Ascending aorta (tissue), 2 donors: ENCODE measurements around the gene ZBTB22. TPM values are rescaled to one million over a fixed set of nuclear protein-coding genes. Genes with fewer than 3 reads are reported as not detected.
A peak's percentile ranks its signal among the peaks of the same experiment; 100 is the strongest.

Experiments used
- DNase-seq, 2 donors: peaks; one replicate each; pipeline ENCODE4 v3.0.0-alpha.2; 2019; ENCODE audit warnings: low spot score in 2 of 2
- H3K27ac ChIP-seq, 2 donors: fragments of 200-600 bp; sonication (generic); one replicate each; pipeline ENCODE4 v1.5.1; 2016 to 2017; ENCODE audit warnings: mild to moderate bottlenecking in 1 of 2
- H3K27me3 ChIP-seq: fragments of 200-600 bp; sonication (generic); one replicate; pipeline ENCODE4 v1.5.1; 2017
- H3K36me3 ChIP-seq, 2 donors: fragments of 200-600 bp; sonication (generic); one replicate each; pipeline ENCODE4 v1.5.1; 2016
- H3K4me1 ChIP-seq, 2 donors: fragments of 200-600 bp; sonication (generic); one replicate each; pipeline ENCODE4 v1.5.1; 2016 to 2017; ENCODE audit warnings: mild to moderate bottlenecking in 1 of 2
- H3K4me3 ChIP-seq, 2 donors: fragments of 200-600 bp; sonication (generic); one replicate each; pipeline ENCODE4 v1.5.1; 2016 to 2017; ENCODE audit warnings: mild to moderate bottlenecking in 1 of 2
- H3K9me3 ChIP-seq, 2 donors: fragments of 200-600 bp; sonication (generic); one replicate each; pipeline ENCODE4 v1.5.1; 2016
- CTCF ChIP-seq, 3 experiments: fragments of 200-600 bp in 2 of 3; fragments of 450-650 bp in 1 of 3; sonication (generic) in 2 of 3; IDR thresholded peaks; one replicate each; pipeline ENCODE4 v1.5.1; 2016 to 2019; ENCODE audit warnings: antibody characterized with exemption in 3 of 3, mild to moderate bottlenecking in 1 of 3, moderate library complexity in 1 of 3
- intact Hi-C: fragments of 100-400 bp; cut with DNase I; formaldehyde crosslinking; loops from one replicate; pipeline ENCODE4 v1.15.1; 2023
- total RNA-seq: library from RNA; depleted of rRNA; stranded (reverse); fragments of >200 nt; gene quantifications from one replicate; pipeline ENCODE4 v1.1.0, GENCODE V29; 2016

ZBTB22 gene
- total RNA-seq, 1 donor from 2014 or later: 35.5 TPM

DNA sequence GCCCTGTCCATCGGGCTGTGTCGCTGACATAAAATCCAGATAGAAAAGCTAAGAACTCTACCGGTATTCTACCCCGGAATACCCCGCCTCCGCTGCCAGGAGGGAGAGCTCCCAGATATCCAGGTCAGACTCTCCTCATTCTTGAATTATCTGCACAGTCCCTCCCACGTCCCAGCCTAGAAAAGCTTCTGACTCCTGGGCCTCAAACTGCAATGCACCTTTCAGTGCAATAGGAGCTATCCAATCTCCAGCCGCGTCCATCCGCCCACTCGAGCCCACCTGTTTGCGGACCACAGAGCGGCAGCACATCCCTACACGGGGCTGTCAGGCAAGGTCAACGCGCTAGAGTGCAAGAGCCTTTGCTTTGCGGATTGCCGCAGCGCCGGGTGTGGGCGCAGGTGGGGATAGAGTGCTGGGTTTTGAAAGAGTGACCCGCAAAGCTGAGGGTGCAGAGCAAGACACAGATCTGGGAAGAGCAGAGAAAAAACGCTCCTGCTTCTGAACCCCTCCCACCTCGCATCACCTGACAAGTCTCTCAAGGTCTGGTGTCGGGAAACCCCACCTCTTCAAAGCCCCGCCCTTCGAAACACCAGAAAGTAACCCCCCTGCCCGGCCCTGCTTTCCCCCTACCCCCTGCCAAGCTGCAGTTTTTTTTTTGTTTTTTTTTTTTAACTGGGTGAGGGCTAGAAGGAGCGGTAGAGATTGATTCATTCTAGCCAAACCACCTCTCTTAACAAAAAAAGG is 5.0 kb downstream of the ZBTB22 start:
- Histone ChIP-seq H3K36me3 (peaks cover 5% of the 10 kb centered on the region in 2 donors), H3K27ac (peak overlapping the region; percentile 87 to 97)

GRCh38 chr6:33306356-33306755 is 11.2 kb downstream of the ZBTB22 start:
- Histone ChIP-seq H3K36me3 (peaks cover 29 to 31% of the 10 kb centered on the region in 2 donors), H3K4me1 (no peaks in the 10 kb centered on the region), H3K27ac (no peak overlapping the region), H3K27me3 (no peaks in the 10 kb centered on the region), H3K9me3 (no peaks in the 10 kb centered on the region), H3K4me3 (no peak overlapping the region)
- no peak for DNase-seq
- intact Hi-C loops: no loop called here
- no peak for TF ChIP-seq CTCF (IDR thresholded peaks at IDR 0.05)

More for the DNA sequence above, 5.0 kb downstream of the ZBTB22 start:
- TF ChIP-seq CTCF (IDR thresholded peaks at IDR 0.05): no peak
- peak in 1 of 2 donors; percentile 82 for DNase-seq
- H3K9me3 ChIP-seq: no peaks in the 10 kb centered on the region
- peak overlapping the region; percentile 60 to 82 for H3K4me3 ChIP-seq
- intact Hi-C loops: loop anchor here (2.0 to 10.0 kb wide), 2 partner anchors 14 to 1648 kb away; partner anchors contain the start of genes C6orf47, CSNK2B, GPANK1 and LY6G5B
- peaks cover 0 to 24% of the 10 kb centered on the region in 2 donors for H3K4me1 ChIP-seq
- H3K27me3 ChIP-seq: no peaks in the 10 kb centered on the region

GRCh38 chr6:33305052-33305451 is 12.5 kb downstream of the ZBTB22 start:
- DNase-seq: no peak
- H3K27me3 ChIP-seq: no peaks in the 10 kb centered on the region
- H3K27ac ChIP-seq: no peak overlapping the region
- H3K4me3 ChIP-seq: no peak overlapping the region
- peaks cover 0 to 7% of the 10 kb centered on the region in 2 donors for H3K4me1 ChIP-seq
- no peak for TF ChIP-seq CTCF (IDR thresholded peaks at IDR 0.05)
- intact Hi-C loops: no loop called here
- H3K36me3 ChIP-seq: peaks cover 23 to 31% of the 10 kb centered on the region in 2 donors
- H3K9me3 ChIP-seq: no peaks in the 10 kb centered on the region

DNA sequence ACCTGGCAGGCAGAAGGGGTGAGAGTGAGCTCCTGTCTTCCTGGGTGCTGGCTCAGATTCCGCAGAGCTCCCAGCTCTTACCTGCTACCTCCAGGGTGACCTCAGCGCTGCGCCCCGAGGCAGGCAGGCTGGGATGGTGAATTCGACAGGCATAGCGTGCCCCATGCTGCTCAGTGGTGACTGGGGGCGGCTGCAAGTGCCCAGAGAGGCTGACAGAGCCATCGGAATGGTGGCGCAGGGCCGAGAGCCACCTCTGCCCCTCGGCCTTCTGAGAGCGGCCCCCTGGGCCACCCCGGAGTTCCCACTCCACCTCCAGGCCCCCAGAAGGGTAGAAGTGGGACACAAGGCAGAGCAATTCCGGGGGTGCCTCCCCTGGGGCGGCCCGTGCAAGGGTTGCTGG is 13.3 kb downstream of the ZBTB22 start:
- Histone ChIP-seq H3K27ac (no peak overlapping the region), H3K36me3 (peaks cover 23 to 31% of the 10 kb centered on the region in 2 donors), H3K4me3 (no peak overlapping the region), H3K4me1 (peaks cover 0 to 10% of the 10 kb centered on the region in 2 donors), H3K9me3 (no peaks in the 10 kb centered on the region), H3K27me3 (no peaks in the 10 kb centered on the region)
- TF ChIP-seq CTCF (IDR thresholded peaks at IDR 0.05): no peak
- intact Hi-C loops: no loop called here
- DNase-seq: no peak

- peaks cover 23 to 27% of the 10 kb centered on the region in 2 donors for H3K36me3 ChIP-seq
- intact Hi-C loops: no loop called here
- DNase-seq: no peak
- H3K27me3 ChIP-seq: no peaks in the 10 kb centered on the region
- no peaks in the 10 kb centered on the region for H3K9me3 ChIP-seq
- peaks cover 7 to 18% of the 10 kb centered on the region in 2 donors for H3K4me1 ChIP-seq
- TF ChIP-seq CTCF (IDR thresholded peaks at IDR 0.05): no peak
- no peak overlapping the region for H3K27ac ChIP-seq
- no peak overlapping the region for H3K4me3 ChIP-seq
Measured at GRCh38 chr6:33301877-33302276, 15.7 kb downstream of the ZBTB22 start.
